Measurements from ENCODE around the gene GRIN1. TPM values are rescaled to one million over a fixed set of nuclear protein-coding genes. Genes with fewer than 3 reads are reported as not detected.
A peak's percentile ranks its signal among the peaks of the same experiment; 100 is the strongest.

Gene GRIN1
- total RNA-seq, 1 experiment from 2014 or later: not detected

GRCh38 chr9:137217276-137218211 lies 78.6 kb downstream of the GRIN1 start:
- CTCF ChIA-PET: interaction anchor here (0.6 kb wide), 2 partner anchors 170 to 344 kb away, joined by 3 to 11 read pairs; no protein-coding TSS in a partner anchor
- no peaks in the 10 kb centered on the region for H3K9me3 ChIP-seq (ENCODE audit: insufficient read depth, low read depth)
- no peaks in the 10 kb centered on the region for H3K27me3 ChIP-seq (ENCODE audit: insufficient read depth, low read depth)
- H4K20me1 ChIP-seq (ENCODE audit: insufficient read depth): no peaks in the 10 kb centered on the region; the same call in 1 of the 2 replicates
- no peak overlapping the region for H3K27ac ChIP-seq
- TF ChIP-seq EZH2 (IDR thresholded peaks at IDR 0.05; ENCODE audit: low read depth): no peak
- TF ChIP-seq, protein P1, sequence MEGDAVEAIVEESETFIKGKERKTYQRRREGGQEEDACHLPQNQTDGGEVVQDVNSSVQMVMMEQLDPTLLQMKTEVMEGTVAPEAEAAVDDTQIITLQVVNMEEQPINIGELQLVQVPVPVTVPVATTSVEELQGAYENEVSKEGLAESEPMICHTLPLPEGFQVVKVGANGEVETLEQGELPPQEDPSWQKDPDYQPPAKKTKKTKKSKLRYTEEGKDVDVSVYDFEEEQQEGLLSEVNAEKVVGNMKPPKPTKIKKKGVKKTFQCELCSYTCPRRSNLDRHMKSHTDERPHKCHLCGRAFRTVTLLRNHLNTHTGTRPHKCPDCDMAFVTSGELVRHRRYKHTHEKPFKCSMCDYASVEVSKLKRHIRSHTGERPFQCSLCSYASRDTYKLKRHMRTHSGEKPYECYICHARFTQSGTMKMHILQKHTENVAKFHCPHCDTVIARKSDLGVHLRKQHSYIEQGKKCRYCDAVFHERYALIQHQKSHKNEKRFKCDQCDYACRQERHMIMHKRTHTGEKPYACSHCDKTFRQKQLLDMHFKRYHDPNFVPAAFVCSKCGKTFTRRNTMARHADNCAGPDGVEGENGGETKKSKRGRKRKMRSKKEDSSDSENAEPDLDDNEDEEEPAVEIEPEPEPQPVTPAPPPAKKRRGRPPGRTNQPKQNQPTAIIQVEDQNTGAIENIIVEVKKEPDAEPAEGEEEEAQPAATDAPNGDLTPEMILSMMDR (conservative IDR thresholded peaks at IDR 0.05): no peak
- H3K9me2 ChIP-seq (ENCODE audit: insufficient read depth): no peaks in the 10 kb centered on the region
- POLR2A ChIA-PET (ENCODE audit: unreplicated experiment): interaction anchor here (0.5 to 0.7 kb wide), 3 partner anchors 17 to 319 kb away, joined by 3 to 6 read pairs (median 4); no protein-coding TSS in a partner anchor
- H3K4me2 ChIP-seq: peak overlapping the region; percentile 72
- peak; percentile 72 to 97 for DNase-seq
- peak overlapping the region; percentile 26; the same call in 1 of the 2 replicates for H3K4me3 ChIP-seq
- BruUV-seq (replicated peaks): TSS peak; percentile 59
- peaks cover 28% of the 10 kb centered on the region for H3F3A ChIP-seq (ENCODE audit: insufficient read depth, low read depth)
- H3K36me3 ChIP-seq (ENCODE audit: low read depth): no peaks in the 10 kb centered on the region
- no peaks in the 10 kb centered on the region for H3K79me2 ChIP-seq (ENCODE audit: low read depth)
- peaks cover 26% of the 10 kb centered on the region for H3K4me1 ChIP-seq (replicated peaks; ENCODE audit: insufficient read depth)
- intact Hi-C loops (cut with micrococcal nuclease; ENCODE audit: unreplicated experiment): loop anchor here (1.0 to 2.0 kb wide), 2 partner anchors 17 to 28 kb away; partner anchors contain the start of gene TPRN
- no peak overlapping the region for H2AFZ ChIP-seq

DNA sequence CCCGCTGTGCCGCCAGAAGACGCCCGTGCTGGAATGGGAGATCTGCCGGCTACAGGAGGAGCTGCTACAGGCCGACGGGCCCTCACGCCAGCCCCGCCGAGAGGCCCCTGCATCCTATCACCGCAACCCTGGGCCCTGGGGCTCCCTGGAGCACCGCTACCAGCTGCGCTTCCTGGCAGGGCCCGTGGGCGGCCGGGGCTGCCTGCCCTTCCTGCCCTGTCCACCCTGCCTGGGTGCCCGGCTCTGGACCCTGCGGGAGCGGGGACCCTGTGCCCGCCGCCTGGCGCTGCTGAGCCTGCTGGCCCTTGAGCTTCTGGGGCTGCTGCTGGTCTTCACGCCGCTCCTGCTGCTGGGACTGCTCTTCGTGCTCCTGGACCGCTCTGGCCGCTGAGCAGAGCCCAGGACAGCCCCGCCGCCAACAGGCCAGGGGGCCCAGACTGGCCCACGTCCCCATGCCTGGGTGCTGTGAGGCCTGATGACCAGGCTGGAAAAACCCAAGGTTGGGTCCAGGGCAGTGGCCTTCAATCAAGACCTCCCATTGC lies 79.3 kb downstream of the GRIN1 start:
- Histone ChIP-seq H3K79me2 (ENCODE audit: low read depth) (no peaks in the 10 kb centered on the region), H3K4me3 (no peak overlapping the region; the same call in 1 of the 2 replicates), H3K4me1 (replicated peaks; ENCODE audit: insufficient read depth) (peaks cover 26% of the 10 kb centered on the region), H3K9me3 (ENCODE audit: insufficient read depth, low read depth) (no peaks in the 10 kb centered on the region), H3F3A (ENCODE audit: insufficient read depth, low read depth) (peaks cover 31% of the 10 kb centered on the region), H3K4me2 (peak overlapping the region; percentile 72), H3K27me3 (ENCODE audit: insufficient read depth, low read depth) (no peaks in the 10 kb centered on the region), H4K20me1 (ENCODE audit: insufficient read depth) (no peaks in the 10 kb centered on the region; the same call in 1 of the 2 replicates), H3K36me3 (ENCODE audit: low read depth) (no peaks in the 10 kb centered on the region), H3K27ac (0 out of 2 replicates have a peak overlapping the region, but pooled peaks have one; percentile 2), H2AFZ (no peak overlapping the region), H3K9me2 (ENCODE audit: insufficient read depth) (no peaks in the 10 kb centered on the region)
- BruUV-seq (replicated peaks): no TSS peak
- intact Hi-C loops (cut with micrococcal nuclease; ENCODE audit: unreplicated experiment): no loop called here
- TF ChIP-seq, protein P1 (conservative IDR thresholded peaks at IDR 0.05): no peak
- no peak for TF ChIP-seq EZH2 (IDR thresholded peaks at IDR 0.05; ENCODE audit: low read depth)
- DNase-seq: no peak
- ChIA-PET POLR2A (ENCODE audit: unreplicated experiment) (interaction anchor here (0.7 kb wide), 1 partner anchor 370 kb away, joined by 3 read pairs; no protein-coding TSS in a partner anchor), CTCF (no interaction called here)

Small RNAs within 50 kb of the gene (microRNA-seq; reads per million reads assigned to microRNA genes)
- gene MIR3621 (ENCODE audit: borderline number of aligned reads, borderline replicate concordance): not detected

Other genes starting within 250 kb of the GRIN1 start
- gene FBXW5, start 194.4 kb upstream of the GRIN1 start, total RNA-seq (2021): 101 and 125 TPM in 2 replicates
- gene C8G, start 193.9 kb upstream of the GRIN1 start, total RNA-seq (2021): 2.3 and 4.4 TPM in 2 replicates
- gene LCN12, start 186.9 kb upstream of the GRIN1 start, total RNA-seq (2021): 9.3 and 14.2 TPM in 2 replicates
- gene PTGDS, start 161.7 kb upstream of the GRIN1 start, total RNA-seq (2021): 1.7 and 2.0 TPM in 2 replicates
- 0.41 and 0.43 TPM in 2 replicates for gene LCNL1, start 156.2 kb upstream of the GRIN1 start, total RNA-seq (2021)
- gene PAXX, start 146.7 kb upstream of the GRIN1 start, total RNA-seq (2021): 54.9 and 78.9 TPM in 2 replicates
- gene CLIC3, start 142.6 kb upstream of the GRIN1 start, total RNA-seq (2021): 24.1 and 39.7 TPM in 2 replicates
- 79.2 and 115 TPM in 2 replicates for gene ABCA2, start 110.9 kb upstream of the GRIN1 start, total RNA-seq (2021)
- gene FUT7, start 107.1 kb upstream of the GRIN1 start, total RNA-seq (2021): not detected in 2 replicates
- gene NPDC1, start 93.0 kb upstream of the GRIN1 start, total RNA-seq (2021): 89.8 and 137 TPM in 2 replicates
- 9.0 and 14.1 TPM in 2 replicates for gene ENTPD2, start 85.1 kb upstream of the GRIN1 start, total RNA-seq (2021)
- 46.9 and 50.3 TPM in 2 replicates for gene SAPCD2, start 68.6 kb upstream of the GRIN1 start, total RNA-seq (2021)
- gene UAP1L1, start 61.6 kb upstream of the GRIN1 start, total RNA-seq (2021): 9.9 and 14.7 TPM in 2 replicates
- gene MAN1B1, start 52.2 kb upstream of the GRIN1 start, total RNA-seq (2021): 79.3 and 107 TPM in 2 replicates
- 104 and 126 TPM in 2 replicates for gene DPP7, start 24.4 kb upstream of the GRIN1 start, total RNA-seq (2021)
- gene LRRC26, start 30.9 kb downstream of the GRIN1 start, total RNA-seq (2021): 2.3 and 2.5 TPM in 2 replicates
- 0.74 and 1.5 TPM in 2 replicates for gene TMEM210, start 32.9 kb downstream of the GRIN1 start, total RNA-seq (2021)
- gene ANAPC2, start 49.4 kb downstream of the GRIN1 start, total RNA-seq (2021): 92.1 and 95.4 TPM in 2 replicates
- 98.7 and 109 TPM in 2 replicates for gene SSNA1, start 49.5 kb downstream of the GRIN1 start, total RNA-seq (2021)
- 61.0 and 61.8 TPM in 2 replicates for gene TPRN, start 61.6 kb downstream of the GRIN1 start, total RNA-seq (2021)
- gene TMEM203, start 66.5 kb downstream of the GRIN1 start, total RNA-seq (2021): 43.3 and 45.5 TPM in 2 replicates
- 27.7 and 28.8 TPM in 2 replicates for gene NDOR1, start 66.5 kb downstream of the GRIN1 start, total RNA-seq (2021)
- gene RNF208, start 83.1 kb downstream of the GRIN1 start, total RNA-seq (2021): 31.3 and 38.0 TPM in 2 replicates
- gene CYSRT1, start 86.0 kb downstream of the GRIN1 start, total RNA-seq (2021): 9.0 and 15.2 TPM in 2 replicates
- gene RNF224, start 88.3 kb downstream of the GRIN1 start, total RNA-seq (2021): 3.9 and 4.7 TPM in 2 replicates
- gene SLC34A3, start 91.7 kb downstream of the GRIN1 start, total RNA-seq (2021): 1.4 and 2.5 TPM in 2 replicates
- gene TUBB4B, start 102.1 kb downstream of the GRIN1 start, total RNA-seq (2021): 441 and 494 TPM in 2 replicates
- 0.45 and 0.46 TPM in 2 replicates for gene STPG3, start 112.1 kb downstream of the GRIN1 start, total RNA-seq (2021)
- gene NELFB, start 116.2 kb downstream of the GRIN1 start, total RNA-seq (2021): 94.2 and 103 TPM in 2 replicates
- 48.9 and 59.9 TPM in 2 replicates for gene TOR4A, start 138.6 kb downstream of the GRIN1 start, total RNA-seq (2021)
- 20.6 and 25.8 TPM in 2 replicates for gene NRARP, start 163.1 kb downstream of the GRIN1 start, total RNA-seq (2021)